M059J (cell line): ENCODE measurements around the gene DRD4. TPM values are rescaled to one million over a fixed set of nuclear protein-coding genes. Genes with fewer than 3 reads are reported as not detected.

Experiments used
- DNase-seq: peaks from one replicate; pipeline ENCODE4 v3.0.0-alpha.2; 2012; ENCODE audit warnings: low read depth
- total RNA-seq: library from RNA; depleted of rRNA; stranded (reverse); fragments of >200 nt; shearing (Covaris generic); gene quantifications from 2 replicates; pipeline ENCODE4 v1.2.3, GENCODE V29; 2014; rRNA removed

Gene DRD4
- total RNA-seq: not detected in 2 replicates

DNA sequence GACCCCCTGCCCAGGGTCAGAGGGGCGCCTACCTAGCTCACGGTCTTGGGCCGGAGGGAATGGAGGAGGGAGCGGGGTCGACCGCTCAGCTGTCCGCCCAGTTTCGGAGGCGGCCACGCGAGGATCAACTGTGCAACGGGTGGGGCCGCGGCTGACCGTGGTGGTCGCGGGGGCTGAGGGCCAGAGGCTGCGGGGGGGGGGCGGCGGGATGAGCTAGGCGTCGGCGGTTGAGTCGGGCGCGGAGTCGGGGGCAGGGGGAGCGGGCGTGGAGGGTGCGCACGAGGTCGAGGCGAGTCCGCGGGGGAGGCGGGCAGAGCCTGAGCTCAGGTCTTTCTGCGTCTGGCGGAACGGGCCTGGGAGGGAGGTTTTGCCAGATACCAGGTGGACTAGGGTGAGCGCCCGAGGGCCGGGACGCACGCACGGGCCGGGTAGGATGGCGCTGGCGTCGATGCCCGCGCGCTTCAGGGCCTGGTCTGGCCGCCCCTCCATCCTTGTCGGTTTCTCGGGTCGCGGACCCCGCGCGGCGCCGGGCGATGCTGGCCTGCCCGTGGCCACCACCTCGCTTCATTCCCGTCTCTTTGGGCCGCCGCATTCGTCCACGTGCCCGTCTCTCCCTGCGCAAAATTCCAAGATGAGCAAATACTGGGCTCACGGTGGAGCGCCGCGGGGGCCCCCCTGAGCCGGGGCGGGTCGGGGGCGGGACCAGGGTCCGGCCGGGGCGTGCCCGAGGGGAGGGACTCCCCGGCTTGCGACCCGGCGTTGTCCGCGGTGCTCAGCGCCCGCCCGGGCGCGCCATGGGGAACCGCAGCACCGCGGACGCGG, at the start of gene DRD4:
TSS of gene DRD4 (plus strand) at position 759 of the 822 bp plus-strand sequence. CDS start at position 795, 36 bp downstream.
- DNase-seq: no peak

DNA sequence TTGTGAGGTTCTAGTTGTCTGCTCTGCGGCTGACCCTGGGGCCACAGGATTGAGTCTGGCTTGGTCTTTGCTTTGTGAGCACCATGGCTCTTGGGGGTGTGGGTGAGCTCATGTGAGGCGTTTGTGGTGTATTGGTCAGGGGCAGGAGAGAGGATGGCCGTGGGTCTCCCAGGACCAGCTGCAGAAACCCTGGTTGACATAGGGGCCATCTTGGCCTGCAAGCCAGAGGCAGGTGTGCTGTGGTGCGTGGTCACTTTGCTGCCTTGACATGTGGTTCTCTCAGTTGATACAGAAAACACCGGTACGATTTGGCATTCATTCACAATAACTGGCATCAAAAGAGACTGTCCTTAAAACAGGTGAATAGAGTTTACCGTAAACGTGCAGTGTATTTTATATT, 49.5 kb upstream of the DRD4 start:
- DNase-seq: no peak

DNA sequence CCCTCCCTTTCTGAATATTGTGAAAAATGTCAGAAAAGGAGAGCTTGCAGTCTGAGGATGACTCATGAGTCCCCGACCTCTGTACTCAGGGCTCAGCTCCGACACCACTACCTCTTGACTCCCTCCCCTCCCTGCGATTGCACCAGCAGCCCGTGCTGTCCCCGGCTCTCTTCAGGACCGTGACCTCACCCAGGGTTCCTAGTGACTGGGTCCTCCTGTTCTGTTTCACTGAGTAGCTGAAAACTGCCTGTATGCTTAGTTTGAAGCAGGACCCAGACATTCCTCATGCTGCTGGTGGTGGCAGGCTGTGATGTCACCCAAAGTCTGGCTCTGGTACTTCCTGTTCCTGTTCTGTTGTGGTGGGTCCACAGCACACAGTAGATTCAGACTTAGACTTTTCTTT, 49.1 kb upstream of the DRD4 start:
- DNase-seq: peak; percentile 54

DNA sequence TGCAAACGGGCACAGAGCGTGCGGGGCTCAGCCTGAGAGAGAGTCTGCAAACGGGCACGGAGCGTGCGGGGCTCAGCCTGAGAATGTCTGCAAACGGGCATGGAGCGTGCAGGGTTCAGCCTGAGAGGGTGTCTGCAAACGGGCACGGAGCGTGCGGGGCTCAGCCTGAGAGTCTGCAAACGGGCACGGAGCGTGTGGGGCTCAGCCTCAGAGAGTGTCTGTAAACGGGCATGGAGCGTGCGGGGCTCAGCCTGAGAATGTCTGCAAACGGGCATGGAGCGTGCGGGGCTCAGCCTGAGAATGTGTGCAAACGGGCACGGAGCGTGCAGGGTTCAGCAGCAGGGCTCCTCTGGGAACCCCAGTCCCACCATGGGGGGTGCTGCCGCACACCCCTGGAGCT, 47.3 kb upstream of the DRD4 start:
- DNase-seq: no peak

DNA sequence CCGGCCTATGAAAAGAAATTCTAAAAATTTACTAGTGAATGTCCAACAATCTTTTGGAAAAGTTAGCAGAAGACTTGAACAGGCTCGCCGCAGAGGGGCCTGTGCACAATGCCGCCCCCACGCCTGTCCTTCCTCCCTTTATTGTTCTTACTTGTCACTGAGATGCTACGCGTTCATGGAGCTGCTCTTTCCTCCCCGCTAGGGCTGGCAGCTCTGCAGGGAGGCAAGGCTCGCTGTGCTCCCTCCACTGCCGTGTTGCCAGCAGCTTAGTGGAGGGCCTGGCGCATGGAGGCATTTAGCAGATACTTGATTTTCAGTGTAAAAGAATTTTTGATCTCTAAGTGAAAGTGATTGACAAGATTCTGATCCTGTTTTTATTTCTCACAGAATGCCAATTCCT, 46.1 kb upstream of the DRD4 start:
- DNase-seq: no peak

DNA sequence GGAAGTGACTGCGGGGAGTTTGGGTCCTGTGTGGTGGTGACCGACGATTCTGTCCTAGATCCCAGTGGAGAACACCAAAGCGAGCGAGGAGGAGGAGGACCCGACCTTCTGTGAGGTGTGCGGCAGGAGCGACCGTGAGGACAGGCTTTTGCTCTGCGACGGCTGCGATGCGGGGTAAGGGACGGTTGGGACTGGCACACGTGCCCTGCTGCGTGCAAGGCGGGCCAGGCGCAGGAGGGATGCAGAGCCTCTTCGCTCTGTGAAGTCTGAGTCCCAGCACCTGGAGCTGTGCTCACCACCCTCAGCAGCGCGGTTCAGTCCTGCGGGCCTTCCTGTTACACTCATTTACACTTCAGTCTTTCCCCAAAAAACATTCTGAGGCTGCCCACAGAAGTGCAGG, 44.6 kb upstream of the DRD4 start:
- no peak for DNase-seq

DNA sequence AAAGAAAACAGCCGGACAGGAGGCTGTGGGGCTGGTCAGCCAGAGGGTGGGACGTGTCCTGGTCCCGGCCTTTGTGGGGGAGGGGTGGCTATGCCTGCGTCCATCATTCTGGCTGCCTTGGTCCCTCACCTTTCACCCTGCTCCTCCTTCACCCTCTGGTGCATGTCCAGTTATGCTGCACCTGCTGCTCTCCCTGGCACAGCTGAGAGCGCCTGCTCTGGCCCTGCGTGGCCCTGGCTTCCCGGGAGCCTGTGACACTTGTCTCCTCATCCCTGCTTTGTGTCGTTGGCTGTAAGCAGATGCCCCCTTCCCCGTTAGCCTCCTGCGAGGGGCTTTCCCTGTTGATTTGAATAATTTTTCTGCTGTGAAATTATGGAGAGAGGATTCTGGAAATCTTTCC, 44.2 kb upstream of the DRD4 start:
- no peak for DNase-seq

DNA sequence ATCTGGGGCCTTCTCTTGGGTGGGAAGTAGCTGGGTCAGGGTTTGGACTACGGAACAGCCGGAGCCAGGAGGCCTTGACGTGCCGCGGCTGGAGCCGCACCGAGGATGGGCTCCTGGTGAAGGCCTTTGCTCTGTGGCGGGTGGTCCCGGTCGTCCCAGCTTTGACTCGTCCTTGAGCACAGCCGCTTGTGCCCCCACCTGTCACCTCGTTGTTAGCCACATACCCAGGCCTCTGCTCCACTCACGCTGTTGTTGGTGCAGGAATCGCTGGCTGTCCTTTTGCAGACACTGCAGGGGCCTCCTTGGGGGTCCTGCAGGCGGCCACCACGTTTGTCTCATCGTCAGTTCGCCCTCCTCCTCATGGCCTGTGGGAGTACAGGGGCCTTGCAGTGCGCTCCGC, 43.7 kb upstream of the DRD4 start:
- no peak for DNase-seq

DNA sequence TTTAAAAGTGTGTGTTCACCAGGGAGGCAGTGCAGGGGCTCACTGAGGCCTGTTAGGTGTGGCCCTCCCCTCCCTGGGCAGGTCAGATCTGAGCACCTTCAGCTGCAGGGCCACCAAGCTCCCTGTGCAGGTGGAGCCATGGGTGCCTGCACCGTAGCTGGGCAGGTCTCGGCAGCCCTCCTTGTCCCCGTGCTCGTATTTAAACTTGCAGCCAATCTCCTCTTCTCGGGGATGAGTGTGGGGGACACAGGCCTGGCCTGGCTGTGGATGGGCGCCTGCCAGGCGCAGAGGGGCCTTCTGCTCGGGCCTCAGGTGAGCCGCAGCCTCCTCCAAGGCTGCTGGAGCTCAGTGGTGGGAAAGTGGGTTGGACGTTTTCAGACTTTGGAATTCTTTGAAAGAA, 41.7 kb upstream of the DRD4 start:
- DNase-seq: no peak

DNA sequence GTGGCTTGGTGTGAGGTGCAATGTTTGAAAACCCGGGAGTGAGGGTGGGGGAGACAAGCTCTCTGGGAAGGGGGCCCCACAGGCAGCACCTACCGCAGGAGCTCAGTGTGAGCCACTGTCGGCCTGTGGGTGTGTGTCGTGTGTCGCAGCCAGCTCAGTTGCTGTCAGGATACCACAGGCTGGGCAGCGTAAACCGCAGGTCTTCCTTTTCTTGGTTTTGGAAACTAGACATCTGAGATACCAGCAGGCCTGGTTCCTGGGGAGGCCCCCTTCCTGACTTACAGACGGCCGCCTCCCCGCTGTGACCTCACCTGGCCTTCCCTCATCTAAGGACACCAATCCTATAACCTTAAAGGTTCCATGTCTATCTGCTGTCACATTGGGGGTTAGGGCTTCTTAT, 40.7 kb upstream of the DRD4 start:
- DNase-seq: no peak

DNA sequence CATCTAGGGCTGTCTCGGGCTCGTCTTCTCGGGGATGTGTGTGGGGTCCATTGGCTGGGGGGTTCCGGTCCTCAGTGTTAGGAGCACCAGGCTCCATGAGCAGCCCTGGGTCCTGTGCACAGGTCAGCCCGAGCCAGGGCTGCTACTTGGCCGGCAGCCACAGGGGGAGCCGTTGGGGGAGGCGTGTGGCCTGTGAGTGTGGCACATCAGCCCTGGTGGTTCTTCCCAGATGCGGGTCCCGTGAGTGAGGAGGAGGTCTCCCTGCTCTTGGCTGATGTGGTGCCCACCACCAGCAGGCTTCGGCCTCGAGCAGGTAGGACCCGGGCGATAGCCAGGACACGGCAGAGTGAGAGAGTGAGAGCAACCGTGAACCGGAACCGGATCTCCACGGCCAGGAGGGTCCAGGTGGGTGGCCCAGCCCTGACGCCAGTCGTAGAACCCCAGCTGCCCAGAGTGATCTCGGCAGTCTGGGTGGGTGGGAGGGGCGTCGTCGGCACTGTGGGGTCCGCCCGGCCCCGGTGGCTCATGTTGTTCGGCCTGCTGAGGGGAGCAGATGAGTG, 39.8 kb upstream of the DRD4 start:
- DNase-seq: no peak

DNA sequence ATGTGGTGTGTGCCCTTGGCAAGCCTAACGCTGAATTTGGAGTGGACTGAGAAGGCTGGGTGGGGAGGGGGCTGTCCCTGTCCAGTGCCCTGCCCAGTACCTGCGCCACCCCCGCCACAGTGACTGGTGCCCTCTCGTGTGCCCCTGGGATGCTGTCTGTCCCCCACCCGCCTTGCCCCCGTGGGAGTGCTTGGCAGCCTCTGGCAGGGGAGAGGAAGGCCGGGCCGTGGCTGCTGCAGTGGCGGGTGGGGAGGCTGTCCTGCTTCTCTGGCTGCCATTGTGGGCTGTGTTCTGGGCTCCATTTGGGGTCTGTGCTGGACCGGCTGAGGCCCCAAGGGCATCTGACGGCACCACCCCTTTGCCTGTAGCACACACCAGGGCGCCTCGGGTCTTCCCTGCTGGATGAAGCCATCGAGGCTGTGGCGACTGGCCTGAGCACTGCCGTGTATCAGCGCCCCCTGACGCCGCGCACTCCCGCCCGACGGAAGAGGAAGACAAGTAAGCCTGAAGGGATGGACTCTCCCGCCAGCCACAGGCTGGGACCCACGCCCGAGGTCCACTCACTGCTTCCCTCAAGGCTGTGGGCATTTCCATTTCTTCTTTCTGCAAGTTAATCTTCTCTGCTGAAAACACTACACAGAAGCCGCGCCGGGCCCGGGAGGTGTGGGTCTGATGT, 38.9 kb upstream of the DRD4 start:
- no peak for DNase-seq

DNA sequence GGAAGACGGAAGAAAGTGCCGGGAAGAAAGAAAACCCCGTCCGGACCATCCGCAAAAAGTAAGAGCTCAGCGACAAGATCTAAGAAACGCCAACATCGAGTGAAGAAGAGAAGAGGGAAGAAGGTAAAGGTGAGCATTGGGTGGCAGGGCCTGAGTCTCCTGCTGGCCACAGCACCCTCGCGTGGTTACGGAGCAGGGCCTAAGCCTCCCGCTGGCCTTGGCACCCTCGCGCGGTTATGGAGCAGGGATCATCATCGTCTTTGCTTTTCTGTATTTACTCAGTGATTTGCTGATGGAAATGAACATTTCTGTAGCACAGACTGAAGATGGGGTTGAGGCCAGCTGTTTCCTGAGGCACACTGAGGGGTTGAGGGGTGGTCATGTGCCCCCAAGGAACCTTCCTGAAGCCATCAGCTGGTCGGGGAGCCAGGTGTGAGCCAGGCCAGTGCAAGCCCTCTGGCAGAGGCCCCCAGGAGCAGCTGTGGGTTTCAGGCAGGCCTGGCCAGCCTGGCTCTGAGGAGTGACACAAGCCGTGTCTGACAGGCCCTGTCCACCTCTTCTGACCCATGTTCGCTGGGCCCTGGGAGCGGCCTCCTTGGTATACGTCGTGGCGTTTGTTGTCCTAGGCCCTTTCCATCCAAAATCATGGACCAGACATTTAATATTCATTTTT, 35.4 kb upstream of the DRD4 start:
- DNase-seq: no peak

DNA sequence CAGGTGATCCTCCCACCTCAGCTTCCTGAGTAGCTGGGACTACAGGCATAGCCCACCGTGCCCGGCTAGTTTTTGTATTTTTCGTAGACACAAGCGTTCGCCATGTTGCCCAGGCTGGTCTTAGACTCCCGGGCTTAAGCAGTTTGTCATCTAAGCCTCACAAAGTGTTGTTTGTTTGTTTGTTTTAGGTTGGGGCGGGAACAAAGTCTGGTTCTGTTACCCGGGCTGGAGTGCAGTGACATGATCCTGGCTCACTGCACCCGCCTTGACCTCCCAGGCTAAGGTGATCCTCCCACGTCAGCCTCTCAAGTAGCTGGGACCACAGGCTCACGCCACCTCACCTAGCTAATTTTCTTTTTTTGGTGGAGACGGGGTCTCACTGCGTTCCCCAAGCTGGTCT, 33.9 kb upstream of the DRD4 start:
- DNase-seq: no peak

DNA sequence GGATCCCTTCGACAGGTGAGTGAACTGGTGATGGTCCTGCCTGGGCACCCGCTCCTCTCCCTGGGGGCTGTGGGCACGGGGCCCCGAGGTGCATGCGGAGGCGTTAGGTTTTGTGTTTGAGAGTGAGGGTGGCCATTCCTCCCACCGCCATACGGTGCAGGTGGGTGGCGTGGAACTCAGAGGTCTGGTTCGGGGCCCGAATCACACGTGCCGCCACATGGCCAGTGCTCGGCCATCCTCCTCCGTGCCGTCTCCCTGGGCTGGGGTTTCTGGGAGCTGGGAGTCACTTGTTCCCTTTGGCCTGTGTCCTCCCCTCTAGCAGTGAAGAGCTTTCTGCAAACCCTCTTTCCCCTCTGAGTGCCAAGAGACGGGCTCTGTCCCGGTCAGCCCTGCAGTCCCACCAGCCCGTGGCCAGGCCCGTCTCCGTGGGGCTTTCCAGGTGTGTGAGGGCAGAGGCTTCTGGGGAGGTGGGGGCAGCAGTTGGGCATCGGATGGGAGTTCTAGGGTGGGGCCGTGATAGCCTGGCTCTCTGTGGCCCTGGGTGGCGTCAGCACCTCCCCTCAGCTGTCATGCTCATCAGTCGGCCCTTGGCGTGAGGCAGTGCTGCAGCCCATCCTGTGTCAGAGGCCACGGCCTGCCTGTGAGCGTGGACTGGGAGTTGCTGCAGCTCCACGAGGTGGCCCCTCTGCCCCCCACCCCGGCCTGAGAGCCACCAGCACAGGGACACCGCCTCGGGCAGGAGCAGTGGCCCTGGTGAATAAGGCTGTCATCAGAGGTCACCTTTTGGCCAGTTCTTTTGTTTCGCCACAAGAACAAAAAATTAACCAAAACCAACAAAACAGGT, 31.6 kb upstream of the DRD4 start:
- no peak for DNase-seq

DNA sequence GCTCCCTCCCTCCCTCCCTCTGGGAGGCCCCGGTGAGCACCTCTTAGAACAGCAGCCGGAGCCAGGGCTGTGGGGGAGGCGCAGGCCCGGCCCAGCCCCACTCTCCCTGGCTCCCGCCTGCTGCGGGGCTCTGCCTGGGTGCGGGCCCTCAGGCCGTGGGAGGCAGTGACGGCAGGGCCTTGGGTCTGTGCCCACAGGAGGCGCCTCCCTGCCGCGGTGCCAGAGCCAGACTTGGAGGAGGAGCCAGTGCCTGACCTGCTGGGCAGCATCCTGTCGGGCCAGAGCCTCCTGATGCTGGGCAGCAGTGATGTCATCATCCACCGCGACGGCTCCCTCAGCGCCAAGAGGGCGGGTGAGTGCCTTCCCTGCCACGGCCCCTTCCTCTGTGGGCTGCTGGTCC, 30.8 kb upstream of the DRD4 start:
- DNase-seq: peak; percentile 40

DNA sequence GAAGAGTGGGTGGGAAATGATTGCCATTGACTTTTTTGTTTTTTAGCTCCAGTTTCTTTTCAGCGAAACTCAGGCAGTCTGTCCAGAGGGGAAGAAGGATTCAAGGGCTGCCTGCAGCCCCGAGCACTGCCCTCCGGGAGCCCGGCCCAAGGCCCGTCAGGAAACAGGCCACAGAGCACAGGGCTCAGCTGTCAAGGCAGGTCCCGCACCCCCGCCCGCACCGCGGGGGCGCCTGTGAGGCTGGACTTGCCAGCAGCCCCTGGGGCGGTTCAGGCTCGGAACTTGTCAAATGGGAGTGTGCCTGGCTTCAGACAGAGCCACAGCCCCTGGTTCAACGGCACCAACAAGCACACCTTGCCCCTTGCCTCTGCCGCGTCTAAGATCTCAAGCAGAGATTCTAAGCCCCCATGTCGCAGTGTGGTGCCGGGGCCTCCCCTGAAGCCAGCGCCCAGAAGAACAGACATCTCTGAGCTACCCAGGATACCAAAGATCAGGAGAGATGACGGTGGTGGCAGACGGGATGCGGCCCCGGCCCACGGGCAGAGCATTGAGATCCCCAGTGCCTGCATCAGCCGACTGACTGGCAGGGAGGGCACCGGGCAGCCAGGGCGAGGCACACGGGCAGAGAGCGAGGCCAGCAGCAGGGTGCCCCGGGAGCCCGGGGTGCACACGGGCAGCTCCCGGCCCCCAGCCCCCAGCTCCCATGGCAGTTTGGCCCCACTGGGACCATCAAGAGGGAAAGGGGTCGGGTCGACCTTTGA, 29.9 kb upstream of the DRD4 start:
- no peak for DNase-seq

DNA sequence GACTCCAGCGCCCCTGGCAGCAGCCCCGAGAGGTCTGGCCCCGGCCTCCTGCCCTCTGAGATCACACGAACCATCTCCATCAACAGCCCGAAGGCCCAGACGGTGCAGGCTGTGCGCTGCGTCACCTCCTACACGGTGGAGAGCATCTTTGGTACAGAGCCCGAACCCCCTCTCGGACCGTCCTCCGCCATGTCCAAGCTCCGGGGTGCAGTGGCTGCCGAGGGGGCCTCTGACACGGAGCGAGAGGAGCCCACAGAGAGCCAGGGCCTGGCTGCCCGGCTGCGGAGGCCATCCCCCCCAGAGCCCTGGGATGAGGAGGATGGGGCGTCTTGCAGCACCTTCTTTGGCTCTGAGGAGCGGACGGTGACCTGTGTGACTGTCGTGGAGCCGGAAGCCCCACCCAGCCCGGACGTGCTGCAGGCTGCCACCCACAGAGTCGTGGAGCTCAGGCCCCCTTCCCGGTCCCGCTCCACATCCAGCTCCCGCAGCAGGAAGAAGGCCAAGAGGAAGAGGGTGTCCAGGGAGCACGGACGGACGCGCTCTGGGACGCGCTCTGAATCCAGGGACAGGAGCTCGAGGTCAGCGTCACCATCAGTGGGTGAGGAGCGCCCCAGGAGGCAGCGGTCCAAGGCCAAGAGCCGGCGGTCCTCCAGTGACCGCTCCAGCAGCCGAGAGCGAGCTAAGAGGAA, 29.0 kb upstream of the DRD4 start:
- no peak for DNase-seq

DNA sequence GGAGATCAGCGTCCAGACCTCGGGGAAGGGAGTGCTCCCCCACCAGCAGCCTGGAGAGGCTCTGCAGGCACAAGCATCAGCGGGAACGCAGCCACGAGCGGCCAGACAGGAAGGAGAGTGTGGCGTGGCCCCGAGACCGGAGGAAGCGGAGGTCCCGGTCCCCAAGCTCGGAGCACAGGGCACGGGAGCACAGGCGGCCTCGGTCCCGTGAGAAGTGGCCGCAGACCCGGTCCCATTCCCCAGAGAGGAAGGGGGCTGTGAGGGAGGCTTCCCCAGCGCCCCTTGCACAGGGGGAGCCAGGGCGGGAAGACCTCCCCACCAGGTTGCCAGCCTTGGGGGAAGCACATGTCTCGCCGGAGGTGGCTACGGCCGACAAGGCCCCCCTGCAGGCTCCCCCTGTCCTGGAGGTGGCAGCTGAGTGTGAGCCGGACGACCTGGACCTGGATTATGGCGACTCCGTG, 28.2 kb upstream of the DRD4 start:
- no peak for DNase-seq

DNA sequence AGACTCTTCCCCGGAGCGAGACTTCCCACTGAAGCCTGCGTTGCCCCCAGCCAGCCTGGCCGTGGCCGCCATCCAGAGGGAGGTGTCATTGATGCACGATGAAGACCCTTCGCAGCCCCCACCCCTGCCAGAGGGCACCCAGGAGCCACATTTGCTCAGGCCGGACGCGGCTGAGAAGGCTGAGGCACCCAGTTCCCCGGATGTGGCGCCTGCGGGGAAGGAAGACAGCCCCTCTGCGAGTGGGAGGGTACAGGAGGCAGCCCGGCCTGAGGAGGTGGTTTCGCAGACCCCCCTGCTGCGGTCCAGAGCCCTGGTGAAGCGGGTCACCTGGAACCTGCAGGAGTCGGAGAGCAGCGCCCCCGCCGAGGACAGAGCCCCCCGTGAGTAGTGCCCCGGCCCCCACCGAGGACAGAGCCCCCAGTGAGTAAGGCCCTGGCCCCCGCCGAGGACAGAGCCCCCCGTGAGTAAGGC, 27.7 kb upstream of the DRD4 start:
- DNase-seq: no peak
